ENCODE data around the gene NSF. TPM values are rescaled to one million over a fixed set of nuclear protein-coding genes. Genes with fewer than 3 reads are reported as not detected.
"Not testable (repeated sequence)": the region's sequence is repeated elsewhere in the genome, so short reads cannot be mapped to it uniquely, and the experiment has no call there.

Gene NSF
- total and polyA plus RNA-seq, 2 donors (not counting 1 experiment from before 2014, with no cell fraction given): 65.5 to 66.7 TPM

DNA sequence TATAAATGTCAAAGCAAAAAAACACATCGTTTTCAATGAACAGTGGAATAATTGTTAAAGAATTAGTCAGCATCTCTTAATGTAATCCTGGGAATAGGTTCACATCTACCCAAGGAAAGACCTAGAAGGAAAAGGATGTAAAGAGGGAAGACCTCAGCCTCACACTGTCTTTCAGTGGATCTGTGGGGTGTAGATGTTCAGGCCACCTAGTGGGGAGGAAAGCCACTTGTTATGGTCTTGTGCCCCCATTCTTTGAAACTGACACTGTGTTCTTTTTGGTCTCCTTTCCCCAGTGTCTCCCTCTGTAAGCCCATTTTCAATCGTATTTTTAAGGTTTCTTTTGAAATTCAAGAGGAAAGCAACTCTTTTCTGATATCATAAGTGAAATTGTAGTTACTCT, 56.8 kb downstream of the NSF start:
- not testable (repeated sequence) for H3K4me2 ChIP-seq (ENCODE audit: extremely low read depth, insufficient read depth, low read length); H3K27me3 ChIP-seq (ENCODE audit: control insufficient read depth, insufficient read depth, low read length); H3K4me1 ChIP-seq (ENCODE audit: control insufficient read depth, extremely low read depth, insufficient read depth, low read length); H3K4me3 ChIP-seq (replicated peaks in 1 of 4; ENCODE audit: control extremely low read depth in 1 of 4, insufficient read depth in 1 of 4, low read depth in 3 of 4, low read length in 4 of 4); H3K9ac ChIP-seq (ENCODE audit: insufficient read depth, low read length); H3K36me3 ChIP-seq (ENCODE audit: control insufficient read depth, insufficient read depth, low read length); DNase-seq (ENCODE audit: low read depth in 2 of 2); H3K27ac ChIP-seq (ENCODE audit: insufficient read depth, low read length); H2AFZ ChIP-seq (ENCODE audit: low read length); H4K20me1 ChIP-seq (ENCODE audit: control insufficient read depth, extremely low read depth, insufficient read depth, low read length); H3K79me2 ChIP-seq (ENCODE audit: control insufficient read depth, insufficient read depth, low read length); H3K9me3 ChIP-seq (ENCODE audit: control insufficient read depth, insufficient read depth, low read depth, low read length)

- not testable (repeated sequence) for H3K36me3 ChIP-seq (ENCODE audit: control insufficient read depth, insufficient read depth, low read length); H4K20me1 ChIP-seq (ENCODE audit: control insufficient read depth, extremely low read depth, insufficient read depth, low read length); H3K4me2 ChIP-seq (ENCODE audit: extremely low read depth, insufficient read depth, low read length); H3K9me3 ChIP-seq (ENCODE audit: control insufficient read depth, insufficient read depth, low read depth, low read length); DNase-seq (ENCODE audit: low read depth in 2 of 2); H3K9ac ChIP-seq (ENCODE audit: insufficient read depth, low read length); H3K79me2 ChIP-seq (ENCODE audit: control insufficient read depth, insufficient read depth, low read length); H3K4me1 ChIP-seq (ENCODE audit: control insufficient read depth, extremely low read depth, insufficient read depth, low read length); H3K4me3 ChIP-seq (replicated peaks in 1 of 4; ENCODE audit: control extremely low read depth in 1 of 4, insufficient read depth in 1 of 4, low read depth in 3 of 4, low read length in 4 of 4); H3K27ac ChIP-seq (ENCODE audit: insufficient read depth, low read length); H2AFZ ChIP-seq (ENCODE audit: low read length); H3K27me3 ChIP-seq (ENCODE audit: control insufficient read depth, insufficient read depth, low read length)
Measured at GRCh38 chr17:46647688-46648278, 57.3 kb downstream of the NSF start.

- not testable (repeated sequence) for H3K27ac ChIP-seq (ENCODE audit: insufficient read depth, low read length); DNase-seq (ENCODE audit: low read depth in 2 of 2); H3K27me3 ChIP-seq (ENCODE audit: control insufficient read depth, insufficient read depth, low read length); H2AFZ ChIP-seq (ENCODE audit: low read length); H3K4me1 ChIP-seq (ENCODE audit: control insufficient read depth, extremely low read depth, insufficient read depth, low read length); H3K79me2 ChIP-seq (ENCODE audit: control insufficient read depth, insufficient read depth, low read length); H4K20me1 ChIP-seq (ENCODE audit: control insufficient read depth, extremely low read depth, insufficient read depth, low read length); H3K9ac ChIP-seq (ENCODE audit: insufficient read depth, low read length); H3K4me3 ChIP-seq (replicated peaks in 1 of 4; ENCODE audit: control extremely low read depth in 1 of 4, insufficient read depth in 1 of 4, low read depth in 3 of 4, low read length in 4 of 4); H3K9me3 ChIP-seq (ENCODE audit: control insufficient read depth, insufficient read depth, low read depth, low read length); H3K36me3 ChIP-seq (ENCODE audit: control insufficient read depth, insufficient read depth, low read length); H3K4me2 ChIP-seq (ENCODE audit: extremely low read depth, insufficient read depth, low read length)
Measured at GRCh38 chr17:46649246-46649645, 58.8 kb downstream of the NSF start.

- H3K9ac ChIP-seq (ENCODE audit: insufficient read depth, low read length); H3K27ac ChIP-seq (ENCODE audit: insufficient read depth, low read length); H3K9me3 ChIP-seq (ENCODE audit: control insufficient read depth, insufficient read depth, low read depth, low read length); H3K79me2 ChIP-seq (ENCODE audit: control insufficient read depth, insufficient read depth, low read length); H3K4me2 ChIP-seq (ENCODE audit: extremely low read depth, insufficient read depth, low read length); H3K36me3 ChIP-seq (ENCODE audit: control insufficient read depth, insufficient read depth, low read length); H3K27me3 ChIP-seq (ENCODE audit: control insufficient read depth, insufficient read depth, low read length); H3K4me1 ChIP-seq (ENCODE audit: control insufficient read depth, extremely low read depth, insufficient read depth, low read length); DNase-seq (ENCODE audit: low read depth in 2 of 2); H2AFZ ChIP-seq (ENCODE audit: low read length); H4K20me1 ChIP-seq (ENCODE audit: control insufficient read depth, extremely low read depth, insufficient read depth, low read length); H3K4me3 ChIP-seq (replicated peaks in 1 of 4; ENCODE audit: control extremely low read depth in 1 of 4, insufficient read depth in 1 of 4, low read depth in 3 of 4, low read length in 4 of 4): not testable (repeated sequence)
Measured at GRCh38 chr17:46652024-46652643, 61.7 kb downstream of the NSF start.

DNA sequence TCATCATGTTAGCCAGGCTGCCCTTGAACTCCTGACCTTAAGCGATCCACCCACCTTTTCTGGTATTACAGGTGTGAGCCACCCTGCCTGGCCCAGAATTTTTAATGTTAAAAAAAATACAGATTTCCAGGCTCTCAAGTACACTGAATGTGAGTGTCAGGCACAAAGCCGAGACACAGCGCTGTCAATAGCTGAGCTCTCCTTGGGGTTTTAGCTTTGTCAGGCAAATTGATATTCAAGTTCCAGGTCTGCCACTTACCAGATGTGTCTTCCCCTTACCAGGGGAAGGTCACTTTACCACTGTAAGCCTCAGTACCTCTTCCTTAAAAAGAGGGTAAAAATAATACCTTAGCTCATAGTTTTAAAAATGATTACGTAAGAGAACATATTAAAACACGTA, 67.8 kb downstream of the NSF start:
- H4K20me1 ChIP-seq (ENCODE audit: control insufficient read depth, extremely low read depth, insufficient read depth, low read length): not testable (repeated sequence)

GRCh38 chr17:46659702-46660101, 69.2 kb downstream of the NSF start:
- not testable (repeated sequence) for DNase-seq (ENCODE audit: low read depth in 2 of 2); H4K20me1 ChIP-seq (ENCODE audit: control insufficient read depth, extremely low read depth, insufficient read depth, low read length); H3K9ac ChIP-seq (ENCODE audit: insufficient read depth, low read length); H3K4me3 ChIP-seq (replicated peaks in 1 of 4; ENCODE audit: control extremely low read depth in 1 of 4, insufficient read depth in 1 of 4, low read depth in 3 of 4, low read length in 4 of 4); H3K27me3 ChIP-seq (ENCODE audit: control insufficient read depth, insufficient read depth, low read length); H2AFZ ChIP-seq (ENCODE audit: low read length); H3K36me3 ChIP-seq (ENCODE audit: control insufficient read depth, insufficient read depth, low read length); H3K79me2 ChIP-seq (ENCODE audit: control insufficient read depth, insufficient read depth, low read length); H3K27ac ChIP-seq (ENCODE audit: insufficient read depth, low read length); H3K4me1 ChIP-seq (ENCODE audit: control insufficient read depth, extremely low read depth, insufficient read depth, low read length); H3K9me3 ChIP-seq (ENCODE audit: control insufficient read depth, insufficient read depth, low read depth, low read length); H3K4me2 ChIP-seq (ENCODE audit: extremely low read depth, insufficient read depth, low read length)

More for the DNA sequence above, 67.8 kb downstream of the NSF start:
- H3K4me3 ChIP-seq (replicated peaks in 1 of 4; ENCODE audit: control extremely low read depth in 1 of 4, insufficient read depth in 1 of 4, low read depth in 3 of 4, low read length in 4 of 4); H3K9ac ChIP-seq (ENCODE audit: insufficient read depth, low read length); H3K27me3 ChIP-seq (ENCODE audit: control insufficient read depth, insufficient read depth, low read length); DNase-seq (ENCODE audit: low read depth in 2 of 2); H3K4me2 ChIP-seq (ENCODE audit: extremely low read depth, insufficient read depth, low read length); H3K4me1 ChIP-seq (ENCODE audit: control insufficient read depth, extremely low read depth, insufficient read depth, low read length); H2AFZ ChIP-seq (ENCODE audit: low read length); H3K9me3 ChIP-seq (ENCODE audit: control insufficient read depth, insufficient read depth, low read depth, low read length); H3K36me3 ChIP-seq (ENCODE audit: control insufficient read depth, insufficient read depth, low read length); H3K79me2 ChIP-seq (ENCODE audit: control insufficient read depth, insufficient read depth, low read length); H3K27ac ChIP-seq (ENCODE audit: insufficient read depth, low read length): not testable (repeated sequence)

DNA sequence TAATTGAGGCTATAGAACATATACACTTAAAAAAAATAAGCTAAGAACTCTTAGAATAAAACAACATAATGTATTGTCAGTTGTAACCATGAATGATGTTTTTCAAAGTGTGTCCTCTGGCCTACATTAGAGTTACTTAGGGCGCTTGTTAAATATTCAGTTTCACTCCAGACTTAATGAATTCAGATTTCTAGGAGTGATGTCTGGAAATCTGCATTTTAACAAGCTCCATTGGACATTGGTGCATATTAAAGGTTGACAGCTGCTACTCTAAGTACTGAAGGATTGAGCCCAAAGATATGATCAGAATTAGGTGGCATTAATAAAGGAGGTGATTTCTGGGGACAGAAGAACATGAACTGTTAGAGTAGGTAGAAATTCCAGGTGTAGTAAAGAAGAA, 72.7 kb downstream of the NSF start:
- H3K36me3 ChIP-seq (ENCODE audit: control insufficient read depth, insufficient read depth, low read length); H3K9ac ChIP-seq (ENCODE audit: insufficient read depth, low read length); H3K27me3 ChIP-seq (ENCODE audit: control insufficient read depth, insufficient read depth, low read length); H3K4me3 ChIP-seq (replicated peaks in 1 of 4; ENCODE audit: control extremely low read depth in 1 of 4, insufficient read depth in 1 of 4, low read depth in 3 of 4, low read length in 4 of 4); H3K4me2 ChIP-seq (ENCODE audit: extremely low read depth, insufficient read depth, low read length); H3K27ac ChIP-seq (ENCODE audit: insufficient read depth, low read length); H3K9me3 ChIP-seq (ENCODE audit: control insufficient read depth, insufficient read depth, low read depth, low read length); H4K20me1 ChIP-seq (ENCODE audit: control insufficient read depth, extremely low read depth, insufficient read depth, low read length); H3K4me1 ChIP-seq (ENCODE audit: control insufficient read depth, extremely low read depth, insufficient read depth, low read length); H3K79me2 ChIP-seq (ENCODE audit: control insufficient read depth, insufficient read depth, low read length); H2AFZ ChIP-seq (ENCODE audit: low read length); DNase-seq (ENCODE audit: low read depth in 2 of 2): not testable (repeated sequence)
